ENCODE results near the gene AGBL4. TPM values are rescaled to one million over a fixed set of nuclear protein-coding genes. Genes with fewer than 3 reads are reported as not detected.

AGBL4 gene
- total RNA-seq, 5 donors from 2014 or later (not counting 1 experiment from before 2014, with no cell fraction given) = 0.58 TPM; not detected in 4

DNA sequence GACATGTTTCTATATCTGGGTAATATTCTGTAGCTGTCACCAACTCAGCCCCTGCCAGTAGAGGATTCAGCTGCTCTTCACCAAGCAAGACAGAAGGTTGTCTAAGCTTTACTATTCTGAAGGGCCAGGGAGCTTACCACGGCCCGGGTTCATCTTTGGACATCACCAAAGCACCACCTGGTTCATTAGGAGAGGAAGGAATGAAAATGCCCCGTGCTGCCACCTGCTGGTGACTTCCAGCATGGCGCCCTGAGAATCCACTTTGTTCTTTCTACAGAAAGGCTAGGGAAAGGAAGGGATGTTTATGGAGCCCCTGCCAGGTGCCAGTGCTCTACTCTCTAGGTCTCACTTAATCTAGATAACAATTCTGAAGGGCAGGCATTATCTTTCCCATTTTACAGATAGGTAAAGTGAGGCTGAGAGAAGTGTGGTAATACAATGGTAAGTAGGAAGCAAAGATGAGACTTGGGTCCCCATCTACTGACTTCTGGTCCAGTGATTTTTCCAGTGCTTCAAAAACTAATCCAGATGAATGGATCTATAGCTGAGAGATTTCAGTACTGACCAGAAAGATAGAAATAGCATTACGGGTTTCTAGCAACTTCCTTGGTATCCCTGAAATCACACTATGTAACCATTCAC is 1326.6 kb downstream of the AGBL4 start:
- no peak overlapping the region for H3K4me3 ChIP-seq (ENCODE audit: control insufficient read depth in 1 of 2, extremely low read depth in 1 of 2, low read length in 1 of 2)
- no peaks in the 10 kb centered on the region for H3K9me3 ChIP-seq
- no peaks in the 10 kb centered on the region for H3K36me3 Mint-ChIP-seq
- no peak overlapping the region for H3K27ac ChIP-seq (ENCODE audit: low read length)
- H3K27me3 ChIP-seq (replicated peaks in 1 of 2; ENCODE audit: control insufficient read depth in 2 of 2, extremely low read depth in 1 of 2, insufficient read depth in 2 of 2, low read length in 1 of 2) = peaks cover 0 to 9% of the 10 kb centered on the region in 2 experiments
- no peaks in the 10 kb centered on the region for H3K36me3 ChIP-seq (ENCODE audit: control insufficient read depth in 2 of 2, extremely low read depth in 1 of 2, insufficient read depth in 1 of 2, low read length in 1 of 2)
- POLR2A ChIA-PET = no interaction called here
- no peak overlapping the region for H3K27ac Mint-ChIP-seq
- ATAC-seq (replicated peaks in 1 of 4) = no peak
- H3K4me1 ChIP-seq (ENCODE audit: control insufficient read depth in 1 of 2, extremely low read depth in 1 of 2, insufficient read depth in 2 of 2, low read length in 2 of 2) = no peaks in the 10 kb centered on the region
- no peaks in the 10 kb centered on the region for H3K9me3 Mint-ChIP-seq
- no peaks in the 10 kb centered on the region for H3K4me1 Mint-ChIP-seq
- WGBS (ENCODE audit: insufficient coverage) = no CpG with 5 or more reads among the region's 5 CpGs
- no peak overlapping the region for H3K4me3 Mint-ChIP-seq
- CTCF ChIA-PET = interaction anchor here in 1 of 2 donors (1.0 kb wide), 1 partner anchor 9 kb away, joined by 3 read pairs; no protein-coding TSS in a partner anchor
- peak in 25 of 35 experiments; percentile 3 to 50 (median 27) for DNase-seq
- peaks cover 21 to 33% of the 10 kb centered on the region in 2 donors for H3K27me3 Mint-ChIP-seq

DNA sequence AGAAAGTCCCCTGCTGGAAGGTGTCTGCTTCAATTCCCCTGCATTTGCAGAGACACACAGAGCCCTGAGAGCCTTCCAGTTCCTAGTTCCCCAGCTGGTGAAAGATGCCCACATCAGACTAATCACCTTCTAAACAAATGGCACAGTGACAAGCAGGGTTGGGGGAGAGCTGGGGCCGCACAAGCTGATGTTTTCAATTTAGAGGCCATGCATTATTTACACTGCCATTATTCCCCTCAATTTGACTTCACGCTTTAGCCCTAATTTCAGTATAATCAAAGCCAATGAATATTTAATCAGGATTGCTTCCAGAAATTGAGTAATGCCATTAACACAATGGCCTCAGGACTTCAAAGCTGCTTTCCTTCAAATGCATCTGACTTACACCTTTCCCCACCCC is 1328.6 kb downstream of the AGBL4 start:
- Histone ChIP-seq H3K27me3 (replicated peaks in 1 of 2; ENCODE audit: control insufficient read depth in 2 of 2, extremely low read depth in 1 of 2, insufficient read depth in 2 of 2, low read length in 1 of 2) (peaks cover 0 to 9% of the 10 kb centered on the region in 2 experiments), H3K4me3 (ENCODE audit: control insufficient read depth in 1 of 2, extremely low read depth in 1 of 2, low read length in 1 of 2) (no peak overlapping the region), H3K4me1 (ENCODE audit: control insufficient read depth in 1 of 2, extremely low read depth in 1 of 2, insufficient read depth in 2 of 2, low read length in 2 of 2) (no peaks in the 10 kb centered on the region), H3K36me3 (ENCODE audit: control insufficient read depth in 2 of 2, extremely low read depth in 1 of 2, insufficient read depth in 1 of 2, low read length in 1 of 2) (no peaks in the 10 kb centered on the region), H3K27ac (ENCODE audit: low read length) (no peak overlapping the region), H3K9me3 (no peaks in the 10 kb centered on the region)
- ATAC-seq (replicated peaks in 1 of 4) = no peak
- Mint-ChIP-seq H3K27ac (no peak overlapping the region), H3K36me3 (no peaks in the 10 kb centered on the region), H3K4me3 (no peak overlapping the region), H3K27me3 (peaks cover 15 to 19% of the 10 kb centered on the region in 2 donors), H3K4me1 (no peaks in the 10 kb centered on the region), H3K9me3 (no peaks in the 10 kb centered on the region)
- WGBS (ENCODE audit: insufficient coverage) = 90% methylated on average over 2 of the region's 2 CpGs
- ChIA-PET POLR2A (no interaction called here), CTCF (no interaction called here)
- DNase-seq = no peak

DNA sequence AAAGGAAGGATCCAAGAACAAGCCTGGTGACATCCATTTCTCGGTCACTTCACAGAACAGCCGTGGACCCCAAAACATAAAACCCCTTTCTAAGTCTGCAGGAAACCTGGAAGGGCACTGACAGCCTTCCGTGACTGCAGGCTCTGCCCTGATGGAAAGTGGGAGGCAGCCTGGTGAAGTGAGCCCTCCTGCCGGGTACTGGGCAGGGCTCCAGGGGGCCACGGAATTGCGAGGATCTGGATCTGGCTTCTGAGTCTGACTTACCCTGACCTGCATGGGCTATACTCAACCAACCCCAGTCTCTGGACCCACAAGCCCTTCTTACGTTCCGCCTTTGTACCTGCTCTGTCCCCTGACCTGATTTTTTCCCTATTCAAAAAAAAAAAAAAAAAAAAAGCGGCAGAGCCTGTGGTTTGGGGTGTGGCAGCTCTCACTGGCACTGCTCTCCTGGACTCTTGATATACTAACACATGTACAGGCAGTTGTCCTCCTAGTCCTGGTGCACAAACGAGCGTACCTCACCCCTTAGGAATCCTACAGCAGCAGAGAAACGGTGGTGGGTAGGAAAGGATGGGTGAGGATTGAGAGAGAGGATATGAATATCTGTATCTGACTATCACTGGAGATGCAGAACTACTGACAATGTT is 1330.0 kb downstream of the AGBL4 start:
- Histone ChIP-seq H3K36me3 (ENCODE audit: control insufficient read depth in 2 of 2, extremely low read depth in 1 of 2, insufficient read depth in 1 of 2, low read length in 1 of 2) (no peaks in the 10 kb centered on the region), H3K4me1 (ENCODE audit: control insufficient read depth in 1 of 2, extremely low read depth in 1 of 2, insufficient read depth in 2 of 2, low read length in 2 of 2) (no peaks in the 10 kb centered on the region), H3K9me3 (no peaks in the 10 kb centered on the region), H3K27me3 (replicated peaks in 1 of 2; ENCODE audit: control insufficient read depth in 2 of 2, extremely low read depth in 1 of 2, insufficient read depth in 2 of 2, low read length in 1 of 2) (peaks cover 0 to 9% of the 10 kb centered on the region in 2 experiments), H3K27ac (ENCODE audit: low read length) (no peak overlapping the region), H3K4me3 (ENCODE audit: control insufficient read depth in 1 of 2, extremely low read depth in 1 of 2, low read length in 1 of 2) (no peak overlapping the region)
- Mint-ChIP-seq H3K4me1 (no peaks in the 10 kb centered on the region), H3K9me3 (no peaks in the 10 kb centered on the region), H3K36me3 (no peaks in the 10 kb centered on the region), H3K4me3 (no peak overlapping the region), H3K27ac (no peak overlapping the region), H3K27me3 (peaks cover 8 to 10% of the 10 kb centered on the region in 2 donors)
- DNase-seq (no peak), ATAC-seq (replicated peaks in 1 of 4) (no peak)
- WGBS (ENCODE audit: insufficient coverage) = 71% methylated on average over 2 of the region's 12 CpGs
- POLR2A ChIA-PET = no interaction called here
- CTCF ChIA-PET = no interaction called here

DNA sequence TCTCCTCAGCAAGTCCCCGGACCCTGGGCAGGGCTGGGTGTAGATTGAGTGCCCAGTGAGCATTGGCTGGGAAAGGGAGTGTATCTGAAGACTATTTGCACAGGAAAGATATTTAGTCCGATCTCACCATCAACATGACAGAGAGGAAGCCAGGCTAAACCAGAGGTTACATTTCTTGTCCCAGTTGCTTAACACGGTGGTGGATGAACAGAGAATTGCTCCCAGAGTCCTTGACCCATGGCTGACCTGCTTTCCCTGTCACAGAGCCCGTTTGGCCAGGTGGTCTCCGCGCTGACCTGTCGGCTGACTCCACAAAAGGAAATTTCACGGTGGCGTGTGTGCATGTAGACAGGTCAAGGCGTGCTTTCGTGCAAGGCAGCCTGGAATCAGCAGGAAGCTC is 1330.6 kb downstream of the AGBL4 start:
- 71% methylated on average over 9 of the region's 11 CpGs for WGBS (ENCODE audit: insufficient coverage)
- Mint-ChIP-seq H3K27me3 (peaks cover 5 to 8% of the 10 kb centered on the region in 2 donors), H3K4me3 (no peak overlapping the region), H3K9me3 (no peaks in the 10 kb centered on the region), H3K27ac (no peak overlapping the region), H3K4me1 (no peaks in the 10 kb centered on the region), H3K36me3 (no peaks in the 10 kb centered on the region)
- H3K27me3 ChIP-seq (replicated peaks in 1 of 2; ENCODE audit: control insufficient read depth in 2 of 2, extremely low read depth in 1 of 2, insufficient read depth in 2 of 2, low read length in 1 of 2) = peaks cover 0 to 10% of the 10 kb centered on the region in 2 experiments
- H3K4me3 ChIP-seq (ENCODE audit: control insufficient read depth in 1 of 2, extremely low read depth in 1 of 2, low read length in 1 of 2) = no peak overlapping the region
- H3K9me3 ChIP-seq = no peaks in the 10 kb centered on the region
- H3K27ac ChIP-seq (ENCODE audit: low read length) = no peak overlapping the region
- no peaks in the 10 kb centered on the region for H3K36me3 ChIP-seq (ENCODE audit: control insufficient read depth in 2 of 2, extremely low read depth in 1 of 2, insufficient read depth in 1 of 2, low read length in 1 of 2)
- DNase-seq (no peak), ATAC-seq (replicated peaks in 1 of 4) (no peak)
- no peaks in the 10 kb centered on the region for H3K4me1 ChIP-seq (ENCODE audit: control insufficient read depth in 1 of 2, extremely low read depth in 1 of 2, insufficient read depth in 2 of 2, low read length in 2 of 2)
- CTCF ChIA-PET = no interaction called here
- POLR2A ChIA-PET = no interaction called here

GRCh38 chr1:48692235-48692634 is 1331.5 kb downstream of the AGBL4 start:
- H3K9me3 Mint-ChIP-seq = no peaks in the 10 kb centered on the region
- H3K4me1 Mint-ChIP-seq = no peaks in the 10 kb centered on the region
- H3K27ac Mint-ChIP-seq = no peak overlapping the region
- ChIA-PET CTCF (no interaction called here), POLR2A (no interaction called here)
- ATAC-seq (replicated peaks in 1 of 4) = no peak
- Histone ChIP-seq H3K27me3 (replicated peaks in 1 of 2; ENCODE audit: control insufficient read depth in 2 of 2, extremely low read depth in 1 of 2, insufficient read depth in 2 of 2, low read length in 1 of 2) (peaks cover 0 to 7% of the 10 kb centered on the region in 2 experiments), H3K4me3 (ENCODE audit: control insufficient read depth in 1 of 2, extremely low read depth in 1 of 2, low read length in 1 of 2) (no peak overlapping the region), H3K27ac (ENCODE audit: low read length) (no peak overlapping the region), H3K4me1 (ENCODE audit: control insufficient read depth in 1 of 2, extremely low read depth in 1 of 2, insufficient read depth in 2 of 2, low read length in 2 of 2) (no peaks in the 10 kb centered on the region), H3K36me3 (ENCODE audit: control insufficient read depth in 2 of 2, extremely low read depth in 1 of 2, insufficient read depth in 1 of 2, low read length in 1 of 2) (no peaks in the 10 kb centered on the region), H3K9me3 (no peaks in the 10 kb centered on the region)
- 81% methylated on average over 3 of the region's 9 CpGs for WGBS (ENCODE audit: insufficient coverage)
- no peak overlapping the region for H3K4me3 Mint-ChIP-seq
- no peak for DNase-seq
- peaks cover 5 to 6% of the 10 kb centered on the region in 2 donors for H3K27me3 Mint-ChIP-seq
- no peaks in the 10 kb centered on the region for H3K36me3 Mint-ChIP-seq

- DNase-seq = no peak
- Histone ChIP-seq H3K36me3 (ENCODE audit: control insufficient read depth in 2 of 2, extremely low read depth in 1 of 2, insufficient read depth in 1 of 2, low read length in 1 of 2) (no peaks in the 10 kb centered on the region), H3K4me3 (ENCODE audit: control insufficient read depth in 1 of 2, extremely low read depth in 1 of 2, low read length in 1 of 2) (no peak overlapping the region), H3K4me1 (ENCODE audit: control insufficient read depth in 1 of 2, extremely low read depth in 1 of 2, insufficient read depth in 2 of 2, low read length in 2 of 2) (no peaks in the 10 kb centered on the region), H3K9me3 (no peaks in the 10 kb centered on the region), H3K27ac (ENCODE audit: low read length) (no peak overlapping the region), H3K27me3 (replicated peaks in 1 of 2; ENCODE audit: control insufficient read depth in 2 of 2, extremely low read depth in 1 of 2, insufficient read depth in 2 of 2, low read length in 1 of 2) (peaks cover 0 to 7% of the 10 kb centered on the region in 2 experiments)
- WGBS (ENCODE audit: insufficient coverage) = 50% methylated on average over 4 of the region's 5 CpGs
- ATAC-seq (replicated peaks in 1 of 4) = no peak
- no peak overlapping the region for H3K27ac Mint-ChIP-seq
- ChIA-PET POLR2A (no interaction called here), CTCF (no interaction called here)
- no peaks in the 10 kb centered on the region for H3K36me3 Mint-ChIP-seq
- H3K4me3 Mint-ChIP-seq = no peak overlapping the region
- no peaks in the 10 kb centered on the region for H3K9me3 Mint-ChIP-seq
- peaks cover 5 to 6% of the 10 kb centered on the region in 2 donors for H3K27me3 Mint-ChIP-seq
- no peaks in the 10 kb centered on the region for H3K4me1 Mint-ChIP-seq
Measured at GRCh38 chr1:48691429-48692001, 1332.2 kb downstream of the AGBL4 start.
